Esophagus muscularis mucosa (tissue), 4 donors: ENCODE measurements around the gene GFRA1. TPM values are rescaled to one million over a fixed set of nuclear protein-coding genes. Genes with fewer than 3 reads are reported as not detected.

Experiments used
- DNase-seq: peaks from one replicate; pipeline ENCODE4 v3.0.0-alpha.2; 2017; ENCODE audit errors: extremely low spot score
- H3K27ac ChIP-seq, 4 donors: fragments of 200-600 bp; sonication (generic); replicated peaks in 1 of 4; 1 replicate in 3 of 4; 2 replicates in 1 of 4; pipeline ENCODE4 v1.5.1; 2016 to 2019; ENCODE audit warnings: mild to moderate bottlenecking in 1 of 4
- H3K27me3 ChIP-seq, 4 donors: fragments of 200-600 bp; sonication (generic); one replicate each; pipeline versions ENCODE4 v1.5.1 to v1.6.0; 2016 to 2019
- H3K36me3 ChIP-seq, 4 donors: fragments of 200-600 bp; sonication (generic); one replicate each; pipeline ENCODE4 v1.5.1; 2016 to 2019
- H3K4me1 ChIP-seq, 4 donors: fragments of 200-600 bp; sonication (generic); one replicate each; pipeline ENCODE4 v1.5.1; 2016 to 2019
- H3K4me3 ChIP-seq, 4 donors: fragments of 200-600 bp; sonication (generic); 1 replicate in 2 of 4; 2 replicates in 2 of 4; pipeline ENCODE4 v1.5.1; 2016 to 2019; ENCODE audit warnings: mild to moderate bottlenecking in 4 of 4, moderate library complexity in 1 of 4
- H3K9me3 ChIP-seq, 4 donors: fragments of 200-600 bp; sonication (generic); 1 replicate in 3 of 4; 2 replicates in 1 of 4; pipeline ENCODE4 v1.5.1; 2016 to 2019
- EP300 ChIP-seq: sonication (generic); formaldehyde crosslinking; IDR thresholded peaks from one replicate; pipeline ENCODE4 v1.6.1; 2017; ENCODE audit warnings: antibody characterized with exemption
- POLR2A ChIP-seq: fragments of 450-650 bp; IDR thresholded peaks from one replicate; pipeline ENCODE4 v1.6.1; 2017; ENCODE audit warnings: antibody characterized with exemption, moderate library complexity, mild to moderate bottlenecking, low read depth
- POLR2AphosphoS5 ChIP-seq, 2 donors: sonication (generic); formaldehyde crosslinking; IDR thresholded peaks; one replicate each; pipeline ENCODE4 v1.6.1; 2017; ENCODE audit warnings: antibody characterized with exemption in 2 of 2
- WGBS: methylation state at CpG from one replicate; pipeline ENCODE4 v1.1.5; 2018; 5-methylcytosine and 5-hydroxymethylcytosine counted together
- intact Hi-C: fragments of 100-400 bp; cut with DNase I; formaldehyde crosslinking; loops from one replicate; pipeline ENCODE4 v1.15.1; 2023
- total RNA-seq, 4 donors: library from RNA; depleted of rRNA; stranded (reverse); fragments of >200 nt; gene quantifications; one replicate each; pipeline versions ENCODE4 v1.1.0 to v1.2.1, GENCODE V29; 2016
- TF ChIP-seq, protein P1 (sequence below), 3 experiments: fragments of 200-600 bp in 2 of 3; fragments of 450-650 bp in 1 of 3; sonication (generic) in 2 of 3; IDR thresholded peaks; one replicate each; pipeline ENCODE4 v1.5.1; 2017 to 2019; ENCODE audit warnings: antibody characterized with exemption in 3 of 3, mild to moderate bottlenecking in 2 of 3, moderate library complexity in 1 of 3

Gene GFRA1
- total RNA-seq, 4 donors from 2014 or later = 44.0 to 73.4 (median 64.5) TPM

DNA sequence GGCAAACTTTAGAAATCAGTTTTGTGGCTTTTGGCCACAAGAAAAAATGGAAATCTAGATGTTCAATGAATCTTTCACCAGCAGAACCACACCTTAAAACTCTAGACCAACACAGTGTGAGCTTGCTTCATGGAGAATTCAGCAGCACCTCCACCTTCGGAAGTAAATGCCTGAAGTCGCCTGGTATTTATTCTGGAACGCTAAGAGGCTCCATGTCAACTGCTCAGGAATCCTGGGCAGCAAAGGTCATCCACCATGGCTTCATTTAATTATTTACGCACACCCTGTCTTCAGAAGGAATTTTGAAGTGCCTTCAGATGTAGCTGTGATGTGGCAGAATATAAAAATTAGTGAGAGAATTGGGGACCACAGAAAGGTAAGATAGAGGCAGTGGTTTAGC, 167.7 kb downstream of the GFRA1 start:
- Histone ChIP-seq H3K27me3 (no peaks in the 10 kb centered on the region), H3K36me3 (no peaks in the 10 kb centered on the region), H3K9me3 (no peaks in the 10 kb centered on the region), H3K4me1 (no peaks in the 10 kb centered on the region), H3K4me3 (no peak overlapping the region), H3K27ac (no peak overlapping the region)
- TF ChIP-seq, protein P1, sequence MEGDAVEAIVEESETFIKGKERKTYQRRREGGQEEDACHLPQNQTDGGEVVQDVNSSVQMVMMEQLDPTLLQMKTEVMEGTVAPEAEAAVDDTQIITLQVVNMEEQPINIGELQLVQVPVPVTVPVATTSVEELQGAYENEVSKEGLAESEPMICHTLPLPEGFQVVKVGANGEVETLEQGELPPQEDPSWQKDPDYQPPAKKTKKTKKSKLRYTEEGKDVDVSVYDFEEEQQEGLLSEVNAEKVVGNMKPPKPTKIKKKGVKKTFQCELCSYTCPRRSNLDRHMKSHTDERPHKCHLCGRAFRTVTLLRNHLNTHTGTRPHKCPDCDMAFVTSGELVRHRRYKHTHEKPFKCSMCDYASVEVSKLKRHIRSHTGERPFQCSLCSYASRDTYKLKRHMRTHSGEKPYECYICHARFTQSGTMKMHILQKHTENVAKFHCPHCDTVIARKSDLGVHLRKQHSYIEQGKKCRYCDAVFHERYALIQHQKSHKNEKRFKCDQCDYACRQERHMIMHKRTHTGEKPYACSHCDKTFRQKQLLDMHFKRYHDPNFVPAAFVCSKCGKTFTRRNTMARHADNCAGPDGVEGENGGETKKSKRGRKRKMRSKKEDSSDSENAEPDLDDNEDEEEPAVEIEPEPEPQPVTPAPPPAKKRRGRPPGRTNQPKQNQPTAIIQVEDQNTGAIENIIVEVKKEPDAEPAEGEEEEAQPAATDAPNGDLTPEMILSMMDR (IDR thresholded peaks at IDR 0.05) = no peak
- TF ChIP-seq POLR2A (no peak), POLR2AphosphoS5 (IDR thresholded peaks at IDR 0.05) (no peak), EP300 (no peak)
- WGBS = 76% methylated on average over 4 of the region's 4 CpGs
- DNase-seq = no peak
- intact Hi-C loops = no loop called here

DNA sequence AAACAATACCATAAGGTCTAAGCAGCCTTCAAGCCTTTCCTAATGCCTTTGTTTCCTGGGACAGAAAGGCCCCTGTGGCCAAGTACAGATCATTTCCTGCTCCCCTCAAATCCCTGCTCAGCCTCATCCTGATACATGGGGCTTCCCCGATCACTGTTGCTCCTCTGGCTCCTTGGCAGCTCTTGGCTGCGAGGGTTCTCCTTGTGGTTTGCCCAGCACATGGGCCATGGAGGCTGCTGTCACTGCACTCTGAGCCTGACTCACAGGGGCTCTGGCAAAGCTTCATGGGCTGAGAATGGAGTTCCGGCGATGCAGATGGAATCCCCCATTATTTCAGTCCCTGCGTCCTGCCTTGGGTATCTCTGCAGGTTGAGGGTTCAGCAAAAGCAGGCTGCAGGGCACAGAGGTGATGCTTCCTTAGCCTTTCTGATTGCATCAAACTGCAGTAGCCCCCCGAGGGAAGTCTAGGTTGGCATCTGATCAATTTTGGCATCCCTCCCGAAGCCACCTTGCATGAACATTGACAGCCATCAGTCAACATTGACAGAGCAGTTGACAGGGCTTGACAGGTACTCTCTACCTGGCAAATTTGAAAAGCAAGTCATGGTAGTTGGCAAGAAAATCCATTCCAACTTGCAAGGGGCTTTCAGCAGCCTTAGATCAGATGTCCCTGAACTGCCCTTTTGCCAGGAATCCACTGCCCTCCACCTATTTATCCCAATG, 168.6 kb downstream of the GFRA1 start:
- 96% methylated on average over 7 of the region's 7 CpGs for WGBS
- no peak overlapping the region for H3K27ac ChIP-seq
- no peaks in the 10 kb centered on the region for H3K36me3 ChIP-seq
- no peak overlapping the region for H3K4me3 ChIP-seq
- intact Hi-C loops = no loop called here
- TF ChIP-seq EP300 (no peak), POLR2A (no peak), POLR2AphosphoS5 (IDR thresholded peaks at IDR 0.05) (no peak)
- TF ChIP-seq, protein P1 (IDR thresholded peaks at IDR 0.05) = no peak
- no peak for DNase-seq
- no peaks in the 10 kb centered on the region for H3K27me3 ChIP-seq
- no peaks in the 10 kb centered on the region for H3K9me3 ChIP-seq
- H3K4me1 ChIP-seq = peaks cover 0 to under 1% (median 0%) of the 10 kb centered on the region in 4 donors

DNA sequence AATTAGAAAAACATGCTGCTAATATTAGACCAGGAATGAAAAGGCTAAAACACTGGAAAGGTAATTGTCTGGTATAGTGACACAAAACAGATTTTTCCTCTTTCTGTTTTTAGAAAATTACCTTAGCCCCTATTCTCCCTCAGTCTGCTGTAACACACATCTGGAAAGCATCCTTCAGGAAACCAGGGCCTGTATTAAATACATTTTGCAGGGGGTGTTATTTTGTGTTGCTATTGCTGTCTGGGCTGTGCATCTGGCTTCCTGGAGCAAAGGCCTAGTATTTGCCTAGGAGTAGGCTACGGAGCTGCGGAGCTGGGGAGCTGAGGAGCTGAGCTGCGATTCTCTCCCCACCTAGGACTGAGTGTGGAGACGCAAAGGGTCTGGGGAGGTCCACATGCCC, 169.3 kb downstream of the GFRA1 start:
- Histone ChIP-seq H3K4me1 (peaks cover 0 to 7% (median 4%) of the 10 kb centered on the region in 4 donors), H3K9me3 (no peaks in the 10 kb centered on the region), H3K27ac (no peak overlapping the region), H3K27me3 (no peaks in the 10 kb centered on the region), H3K4me3 (no peak overlapping the region), H3K36me3 (no peaks in the 10 kb centered on the region)
- 81% methylated on average over 4 of the region's 4 CpGs for WGBS
- TF ChIP-seq POLR2A (no peak), POLR2AphosphoS5 (IDR thresholded peaks at IDR 0.05) (no peak), EP300 (no peak)
- TF ChIP-seq, protein P1 (IDR thresholded peaks at IDR 0.05) = no peak
- intact Hi-C loops = no loop called here
- no peak for DNase-seq

DNA sequence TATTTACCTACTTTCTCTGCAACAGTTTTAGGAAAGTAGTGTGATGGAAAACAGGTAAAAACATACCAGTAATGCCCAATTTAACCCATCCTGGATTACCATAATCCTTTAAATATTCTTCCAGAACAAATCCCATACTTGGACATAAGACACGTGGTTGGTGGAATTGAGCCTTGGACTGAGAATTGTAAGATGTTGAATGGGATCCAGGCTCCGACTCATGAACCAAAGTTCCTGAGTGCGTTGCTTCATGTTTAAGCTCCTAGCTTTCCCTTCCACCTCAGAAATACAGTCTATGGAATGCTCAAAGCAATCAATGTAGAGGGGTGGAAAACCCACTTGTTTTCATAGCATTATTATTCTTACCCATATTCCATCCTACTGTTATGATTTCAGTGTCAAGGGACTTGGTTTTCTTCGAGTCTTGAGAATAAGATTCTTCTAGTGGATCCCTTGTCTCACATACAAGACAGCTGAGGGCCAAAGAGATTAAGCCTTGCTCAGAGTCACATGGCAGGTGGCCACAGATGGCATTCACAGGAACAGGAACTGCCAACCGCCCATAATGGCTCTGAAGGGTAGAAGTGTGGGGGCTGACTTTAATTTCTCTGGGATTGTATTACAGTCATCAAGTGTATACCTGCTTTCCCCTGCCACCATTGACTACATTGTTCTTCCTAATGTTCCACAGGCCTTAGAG, 171.2 kb downstream of the GFRA1 start:
- no peak for DNase-seq
- 64% methylated on average over 5 of the region's 5 CpGs for WGBS
- no peaks in the 10 kb centered on the region for H3K9me3 ChIP-seq
- no peaks in the 10 kb centered on the region for H3K27me3 ChIP-seq
- H3K27ac ChIP-seq = no peak overlapping the region
- peaks cover 0 to 11% (median 5%) of the 10 kb centered on the region in 4 donors for H3K4me1 ChIP-seq
- TF ChIP-seq EP300 = no peak
- no peak overlapping the region for H3K4me3 ChIP-seq
- intact Hi-C loops = no loop called here
- H3K36me3 ChIP-seq = no peaks in the 10 kb centered on the region

DNA sequence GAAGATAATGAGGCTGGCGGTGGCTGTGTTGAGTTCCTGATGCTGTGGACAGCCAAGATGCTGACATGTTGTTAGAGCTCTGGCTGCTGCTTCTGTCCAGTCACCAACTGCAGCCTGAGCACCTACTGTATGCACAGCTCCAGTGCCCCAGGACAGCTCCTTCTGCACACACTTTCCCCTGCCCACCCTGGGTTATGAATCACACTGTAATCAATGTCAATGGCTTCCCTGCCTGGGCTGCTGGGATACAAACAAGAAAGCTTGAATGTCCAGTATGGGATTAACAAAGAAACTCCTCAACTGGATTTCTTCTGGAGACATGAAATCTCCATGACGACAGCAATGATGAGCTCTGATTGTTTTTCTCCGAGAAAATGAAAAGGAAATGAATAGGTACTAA, 172.0 kb downstream of the GFRA1 start:
- Histone ChIP-seq H3K36me3 (no peaks in the 10 kb centered on the region), H3K4me3 (no peak overlapping the region), H3K4me1 (peaks cover 0 to 11% (median 5%) of the 10 kb centered on the region in 4 donors), H3K9me3 (no peaks in the 10 kb centered on the region), H3K27me3 (no peaks in the 10 kb centered on the region), H3K27ac (no peak overlapping the region)
- no peak for DNase-seq
- intact Hi-C loops = no loop called here
- TF ChIP-seq POLR2A (no peak), POLR2AphosphoS5 (IDR thresholded peaks at IDR 0.05) (no peak), EP300 (no peak)
- TF ChIP-seq, protein P1 (IDR thresholded peaks at IDR 0.05) = no peak
- 89% methylated on average over 3 of the region's 3 CpGs for WGBS
